MM.1S (cell line): ENCODE results near the gene KRTAP4-5.

Experiments
- CTCF ChIP-seq: fragments of 300-600 bp; sonication (generic); IDR thresholded peaks from 2 replicates; pipeline ENCODE4 v1.5.1; 2016; ENCODE audit warnings: antibody characterized with exemption, low read length, mixed read lengths
- EZH2phosphoT487 ChIP-seq: fragments of 300-600 bp; sonication (generic); IDR thresholded peaks from 2 replicates; pipeline ENCODE4 v1.6.1; 2018; ENCODE audit warnings: antibody characterized with exemption, low read length

GRCh38 chr17:41163828-41164227 is 14.2 kb upstream of the KRTAP4-5 start:
- TF ChIP-seq CTCF = no peak
- no peak for TF ChIP-seq EZH2phosphoT487
